ENCODE results near the gene IFT172.
A peak's percentile ranks its signal among the peaks of the same experiment; 100 is the strongest.

IFT172 gene

GRCh38 chr2:27494284-27494943 is 4.9 kb upstream of the IFT172 start:
- no peak for DNase-seq

GRCh38 chr2:27493948-27494283 is 4.4 kb upstream of the IFT172 start:
- DNase-seq = no peak

GRCh38 chr2:27492557-27492956 is 3.0 kb upstream of the IFT172 start:
- DNase-seq = no peak

GRCh38 chr2:27489118-27489497 is 435 bp downstream of the IFT172 start:
- no peak for DNase-seq

- no peak for DNase-seq
Measured at GRCh38 chr2:27485496-27485895, 4.0 kb downstream of the IFT172 start.

GRCh38 chr2:27471961-27472360 is 17.6 kb downstream of the IFT172 start:
- no peak for DNase-seq

GRCh38 chr2:27464443-27464842 is 25.1 kb downstream of the IFT172 start:
- DNase-seq = no peak

- no peak for DNase-seq
Measured at GRCh38 chr2:27461118-27461517, 28.4 kb downstream of the IFT172 start.

- no peak for DNase-seq
Measured at GRCh38 chr2:27453968-27454367, 35.6 kb downstream of the IFT172 start.

- no peak for DNase-seq
Measured at GRCh38 chr2:27451095-27451494, 38.4 kb downstream of the IFT172 start.

GRCh38 chr2:27448381-27448780 is 41.2 kb downstream of the IFT172 start:
- DNase-seq = no peak

GRCh38 chr2:27446057-27446456 is 43.5 kb downstream of the IFT172 start:
- no peak for DNase-seq

- DNase-seq = no peak
Measured at GRCh38 chr2:27445615-27446014, 43.9 kb downstream of the IFT172 start.

- no peak for DNase-seq
Measured at GRCh38 chr2:27445155-27445554, 44.4 kb downstream of the IFT172 start.

- DNase-seq = no peak
Measured at GRCh38 chr2:27442920-27443282, 46.6 kb downstream of the IFT172 start.

- no peak for DNase-seq
Measured at GRCh38 chr2:27441958-27442919, 47.3 kb downstream of the IFT172 start, which contains the start of gene KRTCAP3. TSS of gene KRTCAP3 (plus strand) at chr2:27442381. CDS start at chr2:27442413, 32 bp downstream.

- no peak for DNase-seq
Measured at GRCh38 chr2:27441226-27441926, 48.2 kb downstream of the IFT172 start.

GRCh38 chr2:27435628-27436027 is 53.9 kb downstream of the IFT172 start:
- DNase-seq = no peak

GRCh38 chr2:27431395-27431794 is 58.1 kb downstream of the IFT172 start:
- DNase-seq = no peak

- peak; percentile 87 for DNase-seq
Measured at GRCh38 chr2:27428978-27429541, 60.5 kb downstream of the IFT172 start.

GRCh38 chr2:27428213-27428977 is 61.1 kb downstream of the IFT172 start, which contains the start of gene NRBP1:
TSS of gene NRBP1 (plus strand) at chr2:27428631. CDS start at chr2:27433274, 4,643 bp downstream.
- DNase-seq = peak; percentile 97

- DNase-seq = no peak
Measured at GRCh38 chr2:27427863-27428212, 61.7 kb downstream of the IFT172 start.

Data from activated CD8-positive, alpha-beta memory T cell treated with anti-CD3 and anti-CD28 coated beads, Interleukin-2, amount 50 U/mL, for 48 hours (primary cell).